ENCODE data around the gene TBPL1.

The TBPL1 gene

GRCh38 chr6:133952815-133953633 lies at the start of gene TBPL1:
TSS of gene TBPL1 (plus strand) at chr6:133953224. CDS start at chr6:133980126, 26,902 bp downstream.
- DNase-seq (ENCODE audit: low read depth), result peak; percentile 97
- H3K4me3 ChIP-seq (ENCODE audit: low read depth, low read length), result peak within 1 kb of the TSS; percentile 90
- TF ChIP-seq MAX (IDR thresholded peaks at IDR 0.05; ENCODE audit: low read depth, low read length), result no peak
- no peak for TF ChIP-seq CTCF (IDR thresholded peaks at IDR 0.05; ENCODE audit: low read depth, low read length)
- TF ChIP-seq POLR2A (IDR thresholded peaks at IDR 0.05; ENCODE audit: extremely low read depth, insufficient read length), result peak; percentile 40
- TF ChIP-seq MYC (IDR thresholded peaks at IDR 0.05; ENCODE audit: low read depth, low read length), result peak; percentile 47; the same call in 1 of the 2 replicates

- TF ChIP-seq MAX (IDR thresholded peaks at IDR 0.05; ENCODE audit: low read depth, low read length) (no peak), MYC (IDR thresholded peaks at IDR 0.05; ENCODE audit: low read depth, low read length) (no peak), CTCF (IDR thresholded peaks at IDR 0.05; ENCODE audit: low read depth, low read length) (no peak)
- no peak overlapping the region for H3K4me3 ChIP-seq (ENCODE audit: low read depth, low read length)
These were observed 49.2 kb upstream of the TBPL1 start for GRCh38 chr6:133903855-133904254.

DNA sequence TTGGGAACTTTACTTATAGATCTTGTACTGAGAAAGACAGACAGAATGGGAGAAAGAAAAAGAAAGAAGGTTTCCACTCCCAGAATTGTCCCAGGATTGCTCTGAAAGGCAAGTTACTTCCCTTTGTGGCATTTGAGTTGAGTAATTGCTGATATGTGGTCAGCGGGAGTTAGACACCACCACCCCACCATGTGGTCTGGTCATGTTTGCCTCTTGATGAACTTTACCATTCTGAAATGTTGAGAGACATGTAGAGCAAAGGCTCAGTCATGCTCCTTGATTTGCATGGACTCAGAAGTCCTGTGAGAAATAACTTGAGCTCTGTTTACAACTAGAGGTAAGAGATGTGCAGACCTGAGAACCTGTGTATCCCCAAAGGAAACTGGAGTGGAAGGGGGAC lies 47.0 kb upstream of the TBPL1 start:
- TF ChIP-seq CTCF (IDR thresholded peaks at IDR 0.05; ENCODE audit: low read depth, low read length) (no peak), MAX (IDR thresholded peaks at IDR 0.05; ENCODE audit: low read depth, low read length) (peak; percentile 79), POLR2A (IDR thresholded peaks at IDR 0.05; ENCODE audit: extremely low read depth, insufficient read length) (no peak), MYC (IDR thresholded peaks at IDR 0.05; ENCODE audit: low read depth, low read length) (peak; percentile 66; the same call in 1 of the 2 replicates)
- no peak overlapping the region for H3K4me3 ChIP-seq (ENCODE audit: low read depth, low read length)
- peak; percentile 80 for DNase-seq (ENCODE audit: low read depth)

More at GRCh38 chr6:133903855-133904254, 49.2 kb upstream of the TBPL1 start:
- DNase-seq (ENCODE audit: low read depth), result no peak

- DNase-seq (ENCODE audit: low read depth), result peak; percentile 90
- H3K4me3 ChIP-seq (ENCODE audit: low read depth, low read length), result peak overlapping the region; percentile 6
- TF ChIP-seq MAX (IDR thresholded peaks at IDR 0.05; ENCODE audit: low read depth, low read length) (no peak), POLR2A (IDR thresholded peaks at IDR 0.05; ENCODE audit: extremely low read depth, insufficient read length) (no peak), MYC (IDR thresholded peaks at IDR 0.05; ENCODE audit: low read depth, low read length) (no peak), CTCF (IDR thresholded peaks at IDR 0.05; ENCODE audit: low read depth, low read length) (peak; percentile 96)
These were observed 36.3 kb upstream of the TBPL1 start for GRCh38 chr6:133916650-133917151.

DNA sequence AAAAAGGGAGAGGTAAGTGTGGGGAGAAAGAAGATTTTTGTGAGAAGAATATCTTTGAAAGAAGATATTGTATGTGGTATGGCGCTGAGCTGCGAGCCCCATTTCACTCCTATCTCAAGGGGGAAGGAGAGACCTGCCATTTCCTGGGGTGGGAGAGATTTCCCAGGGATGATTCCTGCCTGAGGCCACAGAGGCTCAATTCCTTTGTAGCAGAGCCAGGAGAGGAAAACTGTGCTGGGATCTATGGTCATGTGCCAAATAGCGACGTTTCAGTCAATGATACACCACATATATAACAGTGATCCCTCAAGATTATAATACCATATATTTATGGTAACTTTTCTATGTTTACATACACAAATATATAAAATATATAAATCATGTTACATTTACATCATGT lies 35.2 kb upstream of the TBPL1 start:
- H3K4me3 ChIP-seq (ENCODE audit: low read depth, low read length), result no peak overlapping the region
- no peak for DNase-seq (ENCODE audit: low read depth)
- no peak for TF ChIP-seq MYC (IDR thresholded peaks at IDR 0.05; ENCODE audit: low read depth, low read length)

DNA sequence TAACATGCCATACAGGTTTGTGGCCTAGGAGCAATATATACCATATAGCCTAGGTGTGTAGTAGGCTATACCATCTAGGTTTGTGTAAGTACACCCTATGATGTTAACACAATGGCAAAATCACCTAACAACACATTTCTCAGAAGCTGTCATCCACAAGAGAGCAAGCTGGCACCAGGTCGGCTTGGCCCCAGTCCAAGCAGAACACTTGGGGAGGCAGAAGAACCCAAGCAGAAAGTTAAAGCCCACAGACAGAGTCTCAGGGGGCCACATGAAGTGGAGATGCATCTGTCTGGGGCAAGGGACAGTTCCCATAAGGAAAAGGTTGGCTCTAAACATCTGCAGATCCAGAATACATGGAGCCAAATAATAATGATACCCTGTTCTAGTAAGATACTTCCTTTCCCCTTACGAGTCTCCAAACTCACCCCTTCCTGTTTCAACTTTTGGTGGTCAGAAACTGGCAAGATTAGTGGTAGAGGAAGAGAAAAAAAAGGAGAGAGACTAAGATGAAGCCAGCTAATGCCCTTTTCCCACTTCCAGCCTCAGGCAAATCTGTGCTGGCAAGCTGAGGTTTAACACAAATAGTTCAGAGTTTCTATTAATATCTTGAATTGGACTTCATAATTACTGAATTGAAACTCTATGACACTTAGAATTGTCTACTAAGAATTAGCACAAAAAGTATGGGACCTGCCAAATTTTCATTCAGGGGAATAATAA lies 34.7 kb upstream of the TBPL1 start:
- TF ChIP-seq MYC (IDR thresholded peaks at IDR 0.05; ENCODE audit: low read depth, low read length) (no peak), MAX (IDR thresholded peaks at IDR 0.05; ENCODE audit: low read depth, low read length) (no peak), POLR2A (IDR thresholded peaks at IDR 0.05; ENCODE audit: extremely low read depth, insufficient read length) (no peak), CTCF (IDR thresholded peaks at IDR 0.05; ENCODE audit: low read depth, low read length) (no peak)
- DNase-seq (ENCODE audit: low read depth), result no peak
- H3K4me3 ChIP-seq (ENCODE audit: low read depth, low read length), result no peak overlapping the region

Data from NB4 (cell line).